Activated CD8-positive, alpha-beta T cell treated with anti-CD3 and anti-CD28 coated beads, Interleukin-2, amount 10 ng/mL, durations not matched to agents 7 days and 5 days (primary cell): ENCODE measurements around the gene DMD. TPM values are rescaled to one million over a fixed set of nuclear protein-coding genes. Genes with fewer than 3 reads are reported as not detected.

Source experiments
- ATAC-seq: fragments of 150-1000 bp; cut with Tn5 transposase; one replicate; pipeline ENCODE4 v1.10.0; 2021; ENCODE audit warnings: moderate library complexity
- CTCF ChIA-PET: fragments of 350-600 bp; sonication (Branson Sonifier 250); formaldehyde crosslinking; loops from one replicate; lab custom pipeline; 2021; ENCODE audit warnings: antibody characterized with exemption; lab: Charles Lee
- POLR2A ChIA-PET: fragments of 350-600 bp; sonication (Branson Sonifier 250); formaldehyde crosslinking; loops from one replicate; lab custom pipeline; 2021; ENCODE audit warnings: antibody characterized with exemption; lab: Charles Lee
- DNase-seq: peaks from one replicate; pipeline ENCODE4 v3.0.0-alpha.2; 2020
- H3K27ac Mint-ChIP-seq: one replicate; pipeline ENCODE4 v1.8.0; 2021; ENCODE audit warnings: mild to moderate bottlenecking, mixed read lengths
- H3K27me3 Mint-ChIP-seq: one replicate; pipeline ENCODE4 v1.8.0; 2021; ENCODE audit warnings: low read depth, mixed read lengths
- H3K36me3 Mint-ChIP-seq: one replicate; pipeline ENCODE4 v1.8.0; 2021; ENCODE audit warnings: low read depth, mixed read lengths
- H3K4me1 Mint-ChIP-seq: one replicate; pipeline ENCODE4 v1.8.0; 2021; ENCODE audit warnings: low read depth, mixed read lengths
- H3K4me3 Mint-ChIP-seq: one replicate; pipeline ENCODE4 v1.8.0; 2021; ENCODE audit warnings: mild to moderate bottlenecking, mixed read lengths
- H3K9me3 Mint-ChIP-seq: one replicate; pipeline ENCODE4 v1.8.0; 2022; ENCODE audit warnings: mixed read lengths; ENCODE audit not compliant: insufficient read depth
- total RNA-seq, 2 experiments: library from RNA; stranded (reverse); gene quantifications; one replicate each; pipeline ENCODE4 v1.2.3, GENCODE V29; 2021

DMD gene
- total RNA-seq, 2 experiments from 2014 or later = not detected

- ATAC-seq (no peak), DNase-seq (no peak)
- Mint-ChIP-seq H3K27me3 (no peaks in the 10 kb centered on the region), H3K36me3 (no peaks in the 10 kb centered on the region), H3K4me3 (no peak overlapping the region), H3K27ac (no peak overlapping the region), H3K4me1 (no peaks in the 10 kb centered on the region), H3K9me3 (no peaks in the 10 kb centered on the region)
- POLR2A ChIA-PET = no interaction called here
- CTCF ChIA-PET = no interaction called here
Measured at GRCh38 chrX:31851761-31852160, 1359.6 kb downstream of the DMD start.

GRCh38 chrX:31847773-31848172 lies 1363.6 kb downstream of the DMD start:
- H3K4me3 Mint-ChIP-seq = no peak overlapping the region
- H3K27me3 Mint-ChIP-seq = no peaks in the 10 kb centered on the region
- no peaks in the 10 kb centered on the region for H3K9me3 Mint-ChIP-seq
- no peak overlapping the region for H3K27ac Mint-ChIP-seq
- no peak for ATAC-seq
- H3K36me3 Mint-ChIP-seq = no peaks in the 10 kb centered on the region
- no peak for DNase-seq
- H3K4me1 Mint-ChIP-seq = no peaks in the 10 kb centered on the region
- POLR2A ChIA-PET = no interaction called here
- CTCF ChIA-PET = no interaction called here

- DNase-seq (no peak), ATAC-seq (no peak)
- H3K4me1 Mint-ChIP-seq = no peaks in the 10 kb centered on the region
- no peaks in the 10 kb centered on the region for H3K9me3 Mint-ChIP-seq
- ChIA-PET POLR2A (no interaction called here), CTCF (no interaction called here)
- no peak overlapping the region for H3K4me3 Mint-ChIP-seq
- H3K27me3 Mint-ChIP-seq = no peaks in the 10 kb centered on the region
- no peaks in the 10 kb centered on the region for H3K36me3 Mint-ChIP-seq
- no peak overlapping the region for H3K27ac Mint-ChIP-seq
Measured at GRCh38 chrX:31845003-31845402, 1366.3 kb downstream of the DMD start.

GRCh38 chrX:31838617-31839016 lies 1372.7 kb downstream of the DMD start:
- ATAC-seq = no peak
- Mint-ChIP-seq H3K4me3 (no peak overlapping the region), H3K4me1 (no peaks in the 10 kb centered on the region), H3K27me3 (no peaks in the 10 kb centered on the region), H3K36me3 (no peaks in the 10 kb centered on the region), H3K9me3 (no peaks in the 10 kb centered on the region), H3K27ac (no peak overlapping the region)
- ChIA-PET POLR2A (no interaction called here), CTCF (no interaction called here)
- no peak for DNase-seq

- no peaks in the 10 kb centered on the region for H3K27me3 Mint-ChIP-seq
- H3K9me3 Mint-ChIP-seq = no peaks in the 10 kb centered on the region
- H3K4me3 Mint-ChIP-seq = no peak overlapping the region
- ChIA-PET POLR2A (no interaction called here), CTCF (no interaction called here)
- H3K27ac Mint-ChIP-seq = no peak overlapping the region
- DNase-seq (no peak), ATAC-seq (no peak)
- no peaks in the 10 kb centered on the region for H3K4me1 Mint-ChIP-seq
- H3K36me3 Mint-ChIP-seq = no peaks in the 10 kb centered on the region
Measured at GRCh38 chrX:31837445-31838049, 1373.8 kb downstream of the DMD start.

GRCh38 chrX:31836479-31836878 lies 1374.9 kb downstream of the DMD start:
- H3K27ac Mint-ChIP-seq = no peak overlapping the region
- H3K9me3 Mint-ChIP-seq = no peaks in the 10 kb centered on the region
- H3K4me3 Mint-ChIP-seq = no peak overlapping the region
- H3K4me1 Mint-ChIP-seq = no peaks in the 10 kb centered on the region
- DNase-seq (no peak), ATAC-seq (no peak)
- ChIA-PET POLR2A (no interaction called here), CTCF (no interaction called here)
- no peaks in the 10 kb centered on the region for H3K27me3 Mint-ChIP-seq
- no peaks in the 10 kb centered on the region for H3K36me3 Mint-ChIP-seq

GRCh38 chrX:31832263-31832662 lies 1379.1 kb downstream of the DMD start:
- CTCF ChIA-PET = no interaction called here
- ATAC-seq (no peak), DNase-seq (no peak)
- POLR2A ChIA-PET = no interaction called here
- H3K36me3 Mint-ChIP-seq = no peaks in the 10 kb centered on the region
- H3K9me3 Mint-ChIP-seq = no peaks in the 10 kb centered on the region
- no peak overlapping the region for H3K27ac Mint-ChIP-seq
- H3K27me3 Mint-ChIP-seq = no peaks in the 10 kb centered on the region
- no peaks in the 10 kb centered on the region for H3K4me1 Mint-ChIP-seq
- no peak overlapping the region for H3K4me3 Mint-ChIP-seq

- no peak overlapping the region for H3K4me3 Mint-ChIP-seq
- DNase-seq = no peak
- ChIA-PET CTCF (no interaction called here), POLR2A (no interaction called here)
- no peaks in the 10 kb centered on the region for H3K4me1 Mint-ChIP-seq
- H3K27me3 Mint-ChIP-seq = no peaks in the 10 kb centered on the region
- H3K36me3 Mint-ChIP-seq = no peaks in the 10 kb centered on the region
- no peaks in the 10 kb centered on the region for H3K9me3 Mint-ChIP-seq
- no peak overlapping the region for H3K27ac Mint-ChIP-seq
- ATAC-seq = no peak
Measured at GRCh38 chrX:31820430-31821210, 1390.7 kb downstream of the DMD start.

- ATAC-seq (no peak), DNase-seq (no peak)
- H3K9me3 Mint-ChIP-seq = no peaks in the 10 kb centered on the region
- POLR2A ChIA-PET = no interaction called here
- H3K36me3 Mint-ChIP-seq = no peaks in the 10 kb centered on the region
- no peak overlapping the region for H3K4me3 Mint-ChIP-seq
- CTCF ChIA-PET = no interaction called here
- H3K27ac Mint-ChIP-seq = no peak overlapping the region
- H3K27me3 Mint-ChIP-seq = no peaks in the 10 kb centered on the region
- H3K4me1 Mint-ChIP-seq = no peaks in the 10 kb centered on the region
Measured at GRCh38 chrX:31819455-31819854, 1391.9 kb downstream of the DMD start.

- CTCF ChIA-PET = no interaction called here
- Mint-ChIP-seq H3K27ac (no peak overlapping the region), H3K4me3 (no peak overlapping the region), H3K4me1 (no peaks in the 10 kb centered on the region), H3K36me3 (no peaks in the 10 kb centered on the region), H3K27me3 (no peaks in the 10 kb centered on the region), H3K9me3 (no peaks in the 10 kb centered on the region)
- ATAC-seq = no peak
- no peak for DNase-seq
- POLR2A ChIA-PET = no interaction called here
Measured at GRCh38 chrX:31811106-31811505, 1400.2 kb downstream of the DMD start.

- Mint-ChIP-seq H3K4me1 (no peaks in the 10 kb centered on the region), H3K27ac (no peak overlapping the region), H3K9me3 (no peaks in the 10 kb centered on the region), H3K27me3 (no peaks in the 10 kb centered on the region), H3K36me3 (no peaks in the 10 kb centered on the region), H3K4me3 (no peak overlapping the region)
- no peak for DNase-seq
- ATAC-seq = no peak
- ChIA-PET POLR2A (no interaction called here), CTCF (no interaction called here)
Measured at GRCh38 chrX:31808357-31808756, 1403.0 kb downstream of the DMD start.

- no peak for ATAC-seq
- Mint-ChIP-seq H3K4me3 (no peak overlapping the region), H3K4me1 (no peaks in the 10 kb centered on the region), H3K9me3 (no peaks in the 10 kb centered on the region), H3K27ac (no peak overlapping the region), H3K36me3 (no peaks in the 10 kb centered on the region), H3K27me3 (no peaks in the 10 kb centered on the region)
- DNase-seq = no peak
- ChIA-PET CTCF (no interaction called here), POLR2A (no interaction called here)
Measured at GRCh38 chrX:31807165-31807564, 1404.2 kb downstream of the DMD start.
